Astrocyte of the spinal cord (primary cell): Measurements from ENCODE around the gene ZNF791.
"Not testable (repeated sequence)": the region's sequence is repeated elsewhere in the genome, so short reads cannot be mapped to it uniquely, and the experiment has no call there.

Experiments used
- DNase-seq: peaks from one replicate; pipeline ENCODE4 v3.0.0; 2011; ENCODE audit warnings: low read depth, low spot score
- H3K4me3 ChIP-seq: 2 replicates; pipeline ENCODE4 v1.5.1; 2011; ENCODE audit warnings: low read depth, mild to moderate bottlenecking, low read length, moderate library complexity
- in situ Hi-C: cut with HindIII; loops from 2 replicates; pipeline ENCODE4 v1.10.0; 2017; ENCODE audit warnings: low sequenced_read_pairs
- TF ChIP-seq, protein P1 (sequence below): IDR thresholded peaks from 2 replicates; pipeline ENCODE4 v1.5.1; 2012; ENCODE audit warnings: low read depth, mild to moderate bottlenecking, low read length, inconsistent platforms

Gene ZNF791

DNA sequence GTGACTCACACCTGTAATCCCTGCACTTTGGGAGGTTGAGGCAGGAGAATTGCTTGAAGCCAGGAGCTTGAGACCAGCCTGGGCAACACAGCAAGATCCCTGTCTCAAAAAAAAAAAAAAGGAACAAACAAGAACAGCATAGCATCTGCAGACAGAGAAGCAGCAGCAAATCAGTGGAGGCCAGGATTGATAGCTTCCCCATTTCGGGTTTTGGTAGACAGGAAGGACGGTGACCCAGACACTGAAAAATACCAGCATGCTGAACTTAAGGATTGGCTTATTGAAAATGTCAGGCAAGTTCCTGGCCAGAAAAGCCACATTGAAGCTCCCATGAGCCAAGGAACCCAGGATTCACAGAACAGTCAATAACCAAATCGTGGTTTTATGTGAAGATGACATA is 3.1 kb upstream of the ZNF791 start:
- H3K4me3 ChIP-seq = no peak overlapping the region
- in situ Hi-C loops = no loop called here
- TF ChIP-seq, protein P1, sequence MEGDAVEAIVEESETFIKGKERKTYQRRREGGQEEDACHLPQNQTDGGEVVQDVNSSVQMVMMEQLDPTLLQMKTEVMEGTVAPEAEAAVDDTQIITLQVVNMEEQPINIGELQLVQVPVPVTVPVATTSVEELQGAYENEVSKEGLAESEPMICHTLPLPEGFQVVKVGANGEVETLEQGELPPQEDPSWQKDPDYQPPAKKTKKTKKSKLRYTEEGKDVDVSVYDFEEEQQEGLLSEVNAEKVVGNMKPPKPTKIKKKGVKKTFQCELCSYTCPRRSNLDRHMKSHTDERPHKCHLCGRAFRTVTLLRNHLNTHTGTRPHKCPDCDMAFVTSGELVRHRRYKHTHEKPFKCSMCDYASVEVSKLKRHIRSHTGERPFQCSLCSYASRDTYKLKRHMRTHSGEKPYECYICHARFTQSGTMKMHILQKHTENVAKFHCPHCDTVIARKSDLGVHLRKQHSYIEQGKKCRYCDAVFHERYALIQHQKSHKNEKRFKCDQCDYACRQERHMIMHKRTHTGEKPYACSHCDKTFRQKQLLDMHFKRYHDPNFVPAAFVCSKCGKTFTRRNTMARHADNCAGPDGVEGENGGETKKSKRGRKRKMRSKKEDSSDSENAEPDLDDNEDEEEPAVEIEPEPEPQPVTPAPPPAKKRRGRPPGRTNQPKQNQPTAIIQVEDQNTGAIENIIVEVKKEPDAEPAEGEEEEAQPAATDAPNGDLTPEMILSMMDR = no peak
- no peak for DNase-seq

DNA sequence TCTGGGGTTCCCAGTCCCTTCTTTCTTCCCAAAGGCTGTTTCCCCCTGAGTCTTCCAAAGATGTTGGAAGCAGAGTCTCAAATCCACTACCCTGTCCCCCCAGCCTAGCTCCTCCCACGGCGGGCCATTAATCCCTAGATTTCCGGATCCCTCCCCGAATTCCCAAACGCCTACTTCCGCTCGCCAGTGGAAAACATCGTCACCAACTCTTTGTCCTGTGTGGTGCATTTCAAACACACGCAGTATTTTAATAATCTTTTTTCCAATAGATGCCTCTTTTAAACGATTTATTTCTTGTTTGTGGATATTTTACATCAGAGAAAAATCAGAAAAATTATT is 610 bp downstream of the ZNF791 start:
- peak overlapping the region; percentile 93 for H3K4me3 ChIP-seq
- DNase-seq = peak; percentile 88
- TF ChIP-seq, protein P1 = no peak
- in situ Hi-C loops = no loop called here

DNA sequence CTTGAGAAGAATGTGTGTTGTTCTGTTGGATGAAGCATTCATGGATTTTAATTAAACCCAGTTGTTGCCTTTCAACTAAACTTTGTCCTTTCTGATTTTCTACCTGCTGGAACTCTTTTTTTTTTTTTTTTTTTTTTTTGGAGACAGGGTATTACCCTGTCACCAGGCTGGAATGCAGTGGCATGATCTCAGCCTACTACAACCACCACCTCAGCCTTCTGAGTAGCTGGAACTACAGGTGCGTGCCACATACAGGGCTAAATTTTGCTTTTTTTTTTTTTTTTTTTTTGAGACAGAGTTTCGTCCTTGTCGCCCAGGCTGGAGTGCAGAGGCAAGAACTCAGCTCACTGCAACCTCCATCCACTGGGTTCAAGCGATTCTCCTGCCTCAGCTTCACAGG is 6.9 kb downstream of the ZNF791 start:
- no peak for DNase-seq
- no peak overlapping the region for H3K4me3 ChIP-seq
- in situ Hi-C loops = no loop called here
- TF ChIP-seq, protein P1 = no peak

DNA sequence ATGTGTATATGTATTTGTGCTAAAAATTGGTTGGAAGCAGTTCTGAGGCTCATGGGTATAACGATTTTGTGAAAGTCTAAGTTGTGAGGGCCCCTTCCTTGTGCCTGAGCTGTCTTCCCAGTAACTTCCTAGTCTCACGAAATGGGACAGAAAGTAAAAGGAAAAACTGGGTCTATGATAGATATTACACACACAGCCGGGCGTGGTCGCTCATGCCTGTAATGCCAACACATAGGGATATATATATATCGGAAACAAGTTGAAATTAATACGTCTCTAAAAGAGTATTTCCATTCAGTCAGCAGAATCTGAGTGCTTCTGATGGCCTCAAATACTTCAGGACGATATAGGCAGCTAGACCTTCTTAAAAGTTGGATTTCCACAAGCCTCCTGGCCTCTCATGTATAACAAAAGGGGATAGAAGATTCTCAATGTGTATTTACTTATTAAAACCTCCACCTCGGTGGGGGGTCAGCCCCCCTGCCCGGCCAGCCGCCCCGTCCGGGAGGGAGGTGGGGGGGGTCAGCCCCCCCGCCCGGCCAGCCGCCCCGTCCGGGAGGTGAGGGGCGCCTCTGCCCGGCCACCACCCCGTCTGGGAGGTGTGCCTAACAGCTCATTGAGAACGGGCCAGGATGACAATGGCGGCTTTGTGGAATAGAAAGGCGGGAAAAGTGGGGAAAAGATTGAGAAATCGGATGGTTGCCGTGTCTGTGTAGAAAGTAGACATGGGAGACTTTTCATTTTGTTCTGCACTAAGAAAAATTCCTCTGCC is 10.7 kb downstream of the ZNF791 start:
- H3K4me3 ChIP-seq, DNase-seq, in situ Hi-C loops: not testable (repeated sequence)

DNA sequence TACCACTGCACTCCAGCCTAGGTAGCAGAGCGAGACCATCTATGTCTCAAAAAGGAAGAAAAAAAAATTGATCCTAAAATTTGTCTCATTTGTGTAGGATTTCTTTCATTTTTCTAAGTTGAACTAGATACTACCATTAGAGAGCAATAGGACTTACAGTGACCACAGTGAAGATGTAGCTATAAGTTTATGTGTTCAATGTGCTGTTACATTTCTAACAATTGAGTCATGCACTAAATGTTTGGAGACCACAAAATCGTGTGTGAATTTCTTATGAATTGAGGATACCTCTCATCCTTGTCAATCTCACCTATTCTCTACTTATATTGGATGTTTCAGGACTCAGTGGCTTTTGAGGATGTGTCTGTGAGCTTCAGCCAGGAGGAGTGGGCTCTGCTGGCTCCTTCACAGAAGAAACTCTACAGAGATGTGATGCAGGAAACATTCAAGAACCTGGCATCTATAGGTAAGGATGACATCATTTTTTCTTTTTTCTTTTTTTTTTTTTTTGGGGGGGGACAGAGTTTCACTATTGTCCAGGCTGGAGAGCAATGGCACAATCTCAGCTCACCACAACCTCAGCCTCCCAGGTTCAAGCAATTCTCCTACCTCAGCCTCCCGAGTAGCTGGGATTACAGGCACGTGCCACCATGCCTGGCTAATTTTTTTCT is 12.8 kb downstream of the ZNF791 start:
- in situ Hi-C loops = no loop called here

DNA sequence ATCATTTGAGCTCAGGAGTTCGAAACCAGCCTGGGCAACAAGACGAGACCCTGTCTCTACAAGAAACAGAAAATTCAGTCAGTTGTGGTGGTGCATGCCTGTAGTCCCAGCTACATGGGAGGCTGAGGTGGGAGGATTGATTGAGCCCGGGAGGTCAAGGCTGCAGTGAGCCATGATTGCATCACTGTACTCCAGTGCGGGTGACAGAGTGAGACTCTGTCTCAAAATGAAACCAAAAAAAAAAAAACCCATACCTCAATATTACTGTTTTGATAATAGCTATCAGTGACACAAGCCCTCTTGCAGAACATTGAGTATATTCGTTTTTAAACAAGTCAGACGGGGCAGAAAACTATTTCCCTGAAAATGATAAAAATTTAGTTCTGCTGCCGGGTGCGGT is 16.2 kb downstream of the ZNF791 start:
- TF ChIP-seq, protein P1 = no peak

More for the DNA sequence above, 12.8 kb downstream of the ZNF791 start:
- DNase-seq = no peak
- H3K4me3 ChIP-seq = no peak overlapping the region
- TF ChIP-seq, protein P1 = no peak

More for the DNA sequence above, 16.2 kb downstream of the ZNF791 start:
- H3K4me3 ChIP-seq = no peak overlapping the region
- in situ Hi-C loops = no loop called here
- DNase-seq = no peak
